ENCODE results near the gene NEGR1.

GRCh38 chr1:71861022-71861421, 421.3 kb downstream of the NEGR1 start:
- TF ChIP-seq CTCF (conservative IDR thresholded peaks at IDR 0.05; ENCODE audit: low read depth in 2 of 2) (no peak), EZH2 (IDR thresholded peaks at IDR 0.05; ENCODE audit: low read depth, unreplicated experiment) (no peak), POLR2AphosphoS5 (IDR thresholded peaks at IDR 0.05; ENCODE audit: low read depth) (no peak), REST (IDR thresholded peaks at IDR 0.05; ENCODE audit: unreplicated experiment) (no peak), CREB1 (CRISPR knock-in tag; IDR thresholded peaks at IDR 0.05; ENCODE audit: low read depth) (no peak), EZH2phosphoT487 (IDR thresholded peaks at IDR 0.05; ENCODE audit: unreplicated experiment) (no peak), ZNF114 (CRISPR knock-in tag; IDR thresholded peaks at IDR 0.05) (no peak), NANOG (IDR thresholded peaks at IDR 0.05; ENCODE audit: borderline replicate concordance) (no peak), JUNB (IDR thresholded peaks at IDR 0.05; ENCODE audit: unreplicated experiment) (no peak), ETS1 (IDR thresholded peaks at IDR 0.05) (no peak), ZNF331 (CRISPR knock-in tag; IDR thresholded peaks at IDR 0.05; ENCODE audit: low read depth) (no peak), STAT1 (IDR thresholded peaks at IDR 0.05; ENCODE audit: unreplicated experiment) (no peak)

All from GM23338 (cell line).